ENCODE measurements around the gene MTX1.
"Not testable (repeated sequence)": the region's sequence is repeated elsewhere in the genome, so short reads cannot be mapped to it uniquely, and the experiment has no call there.

The MTX1 gene

DNA sequence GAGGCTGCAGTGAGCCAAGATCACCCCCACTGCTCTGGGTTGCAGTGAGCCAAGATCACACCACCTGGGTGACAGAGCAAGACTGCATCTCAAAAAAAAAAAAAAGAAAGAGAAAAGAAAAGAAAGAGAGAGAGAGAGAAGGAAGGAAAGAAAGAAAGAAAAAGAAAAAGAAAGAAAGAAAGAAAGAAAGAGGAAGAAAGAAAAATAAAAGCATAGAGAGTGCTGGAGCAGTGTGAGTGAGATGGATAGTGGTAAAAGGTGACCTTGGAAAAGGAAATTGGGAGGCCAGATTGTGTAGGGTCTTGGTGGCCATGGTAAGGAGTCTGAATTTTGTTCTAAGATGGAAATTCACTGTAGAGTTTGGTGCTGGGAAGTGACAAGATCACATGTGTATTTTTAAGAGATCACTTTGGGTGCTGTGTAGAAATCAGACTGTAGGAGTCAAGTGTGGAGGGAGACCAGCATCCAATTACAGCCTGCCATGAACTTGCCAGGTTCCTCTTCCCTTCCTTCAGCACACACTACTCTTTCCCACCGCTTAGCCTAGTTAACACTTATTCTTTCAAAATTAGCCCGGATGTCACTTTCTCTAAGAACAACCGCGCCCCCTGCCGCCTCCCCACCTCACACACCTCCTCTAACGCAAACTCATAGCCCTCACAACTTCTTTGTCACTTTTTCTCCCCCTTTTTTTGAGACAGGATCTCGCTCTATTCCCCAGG, 17.9 kb downstream of the MTX1 start:
- TF ChIP-seq, protein P1, sequence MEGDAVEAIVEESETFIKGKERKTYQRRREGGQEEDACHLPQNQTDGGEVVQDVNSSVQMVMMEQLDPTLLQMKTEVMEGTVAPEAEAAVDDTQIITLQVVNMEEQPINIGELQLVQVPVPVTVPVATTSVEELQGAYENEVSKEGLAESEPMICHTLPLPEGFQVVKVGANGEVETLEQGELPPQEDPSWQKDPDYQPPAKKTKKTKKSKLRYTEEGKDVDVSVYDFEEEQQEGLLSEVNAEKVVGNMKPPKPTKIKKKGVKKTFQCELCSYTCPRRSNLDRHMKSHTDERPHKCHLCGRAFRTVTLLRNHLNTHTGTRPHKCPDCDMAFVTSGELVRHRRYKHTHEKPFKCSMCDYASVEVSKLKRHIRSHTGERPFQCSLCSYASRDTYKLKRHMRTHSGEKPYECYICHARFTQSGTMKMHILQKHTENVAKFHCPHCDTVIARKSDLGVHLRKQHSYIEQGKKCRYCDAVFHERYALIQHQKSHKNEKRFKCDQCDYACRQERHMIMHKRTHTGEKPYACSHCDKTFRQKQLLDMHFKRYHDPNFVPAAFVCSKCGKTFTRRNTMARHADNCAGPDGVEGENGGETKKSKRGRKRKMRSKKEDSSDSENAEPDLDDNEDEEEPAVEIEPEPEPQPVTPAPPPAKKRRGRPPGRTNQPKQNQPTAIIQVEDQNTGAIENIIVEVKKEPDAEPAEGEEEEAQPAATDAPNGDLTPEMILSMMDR (IDR thresholded peaks at IDR 0.05; ENCODE audit: extremely low read depth, missing control alignments) = peak; percentile 43
- peak; percentile 72 for DNase-seq (ENCODE audit: low spot score)

DNA sequence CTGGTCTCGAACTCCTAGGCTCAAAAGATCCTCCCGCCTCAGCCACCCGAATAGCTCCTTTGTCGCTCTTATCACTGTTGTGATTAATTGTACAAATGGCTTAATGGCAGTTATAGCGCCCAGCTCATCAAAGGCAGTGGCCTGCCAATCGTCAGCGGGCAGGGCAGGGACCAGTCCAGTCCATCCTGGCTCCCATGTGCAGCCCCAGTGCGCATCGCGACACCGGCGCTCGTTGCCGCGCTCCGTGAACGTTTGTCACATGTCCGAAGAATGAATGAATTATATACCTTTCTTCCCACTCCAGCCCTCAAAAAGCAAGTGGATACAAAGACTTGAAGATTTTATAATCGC, 18.4 kb downstream of the MTX1 start:
- DNase-seq (ENCODE audit: low spot score) = peak; percentile 41
- TF ChIP-seq, protein P1 (IDR thresholded peaks at IDR 0.05; ENCODE audit: extremely low read depth, missing control alignments) = no peak

DNA sequence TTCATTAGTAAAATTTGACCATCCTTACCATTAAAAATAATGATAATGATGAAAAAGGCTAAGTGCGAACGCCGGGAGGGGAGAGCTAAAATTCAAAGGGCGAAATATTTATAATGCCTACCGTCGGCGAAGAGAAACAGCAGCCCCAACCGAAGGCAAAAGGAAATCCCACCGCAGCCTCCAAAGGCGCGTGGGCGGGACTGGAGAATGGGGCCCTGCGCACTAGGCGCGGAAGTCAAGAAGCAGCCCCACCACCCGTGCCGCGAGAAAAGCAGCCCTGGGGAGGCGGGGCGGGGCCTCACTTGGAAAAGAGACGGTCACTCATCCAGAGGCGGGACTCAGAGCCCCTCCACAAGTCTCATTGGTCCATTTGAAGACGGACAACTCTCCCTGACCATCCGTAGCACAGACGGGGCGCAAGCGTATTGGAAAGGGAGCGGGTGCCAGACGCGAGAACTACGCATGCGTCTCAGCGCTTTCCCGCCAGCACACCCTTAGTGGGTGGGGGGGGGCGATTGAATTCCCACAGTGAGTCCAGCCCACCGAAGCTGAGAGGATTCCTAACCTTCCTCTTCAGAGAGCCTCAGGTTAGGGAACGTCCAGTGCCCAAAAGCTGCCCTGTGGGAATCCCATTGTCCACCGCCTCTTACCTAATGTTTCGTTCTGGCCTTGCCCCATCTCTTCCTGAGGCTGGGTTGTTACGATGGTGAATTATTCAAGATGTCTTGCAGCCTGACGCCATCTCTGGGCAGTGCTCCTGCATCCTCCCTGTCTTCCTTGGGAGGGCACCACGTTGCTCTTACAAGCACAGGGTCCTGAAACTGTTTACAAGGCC, 19.0 kb downstream of the MTX1 start:
- TF ChIP-seq, protein P1 (IDR thresholded peaks at IDR 0.05; ENCODE audit: extremely low read depth, missing control alignments) = no peak
- DNase-seq (ENCODE audit: low spot score) = peak; percentile 97

DNA sequence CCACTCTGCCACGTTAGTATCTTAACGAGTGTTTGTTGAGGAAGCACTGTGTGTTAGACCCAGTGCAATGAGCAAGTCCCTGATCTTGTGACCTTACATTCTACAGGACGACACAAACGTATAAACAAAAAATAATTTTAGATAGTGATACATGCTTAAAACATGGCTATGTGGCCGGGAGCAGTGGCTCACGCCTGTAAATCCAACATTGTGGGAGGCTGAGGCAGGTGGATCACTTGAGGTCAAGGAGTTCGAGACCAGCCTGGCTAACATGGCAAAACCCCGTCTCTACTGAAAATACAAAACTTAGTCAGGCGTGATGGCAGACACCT, 19.6 kb downstream of the MTX1 start:
- TF ChIP-seq, protein P1 (IDR thresholded peaks at IDR 0.05; ENCODE audit: extremely low read depth, missing control alignments) = no peak
- DNase-seq (ENCODE audit: low spot score) = no peak

DNA sequence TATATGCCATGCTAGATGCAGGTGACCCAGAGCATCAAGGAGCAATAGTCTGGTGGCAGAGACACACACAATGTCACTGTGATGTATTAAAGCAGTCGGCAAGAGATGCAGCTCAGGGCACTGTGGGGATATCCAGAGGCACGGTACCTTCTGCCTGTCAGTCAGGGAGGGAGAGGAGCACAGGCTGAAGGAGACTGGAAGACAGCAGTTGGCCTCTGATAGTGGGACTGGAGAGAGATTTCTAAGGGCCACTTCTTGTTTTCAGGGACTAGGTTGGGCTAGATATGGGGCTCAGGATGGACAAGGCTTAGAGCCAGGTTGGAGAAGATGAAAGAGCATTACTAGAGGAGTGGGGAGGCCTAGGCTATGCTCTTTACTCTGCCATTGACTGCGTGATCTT, 22.8 kb downstream of the MTX1 start:
- DNase-seq (ENCODE audit: low spot score) = not testable (repeated sequence)

DNA sequence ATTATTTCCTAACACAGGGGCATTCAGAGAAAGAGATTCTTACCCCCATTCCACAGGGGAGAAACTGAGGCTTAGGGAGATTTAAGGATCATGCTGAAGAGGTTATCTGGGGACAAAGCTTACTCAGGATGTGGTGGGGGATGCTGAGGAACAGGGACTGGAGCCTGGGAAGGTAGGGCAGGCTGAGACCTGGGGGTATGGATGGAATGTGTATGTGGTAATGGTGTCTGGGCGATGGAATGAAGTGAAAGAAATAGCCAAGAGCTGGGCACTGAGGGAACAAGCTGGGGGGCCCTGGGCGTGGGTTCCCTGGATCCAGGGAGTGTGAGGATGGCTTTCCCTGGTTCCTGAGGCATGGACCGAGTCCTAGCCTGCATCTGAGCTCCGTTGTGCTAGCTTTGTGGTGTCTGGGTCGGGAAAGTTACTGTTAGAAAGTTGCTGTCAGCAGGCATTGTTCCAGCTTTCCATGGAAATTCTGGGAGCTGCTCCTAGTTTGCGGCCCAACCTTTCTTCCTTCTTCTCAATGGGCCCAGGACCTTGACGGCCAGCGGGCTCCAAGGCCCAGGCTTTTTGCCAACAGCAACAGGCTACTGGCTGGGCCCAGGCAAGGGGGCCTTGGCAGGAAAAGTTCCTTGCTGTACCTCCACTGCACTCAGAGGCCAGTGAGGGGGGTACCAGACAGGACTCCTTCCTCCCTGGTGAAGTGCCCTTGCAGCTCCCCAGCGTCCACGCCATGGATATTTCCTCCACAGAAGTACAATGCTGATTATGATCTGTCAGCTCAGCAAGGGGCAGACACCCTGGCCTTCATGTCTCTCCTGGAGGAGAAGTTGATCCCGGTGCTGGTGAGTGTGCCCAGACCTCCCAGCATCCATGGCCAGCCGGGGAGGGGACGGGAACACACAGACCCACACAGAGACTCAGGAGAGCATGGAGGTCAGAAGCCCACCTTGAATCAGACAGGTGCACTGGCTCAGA, 23.8 kb downstream of the MTX1 start:
- not testable (repeated sequence) for DNase-seq (ENCODE audit: low spot score)

DNA sequence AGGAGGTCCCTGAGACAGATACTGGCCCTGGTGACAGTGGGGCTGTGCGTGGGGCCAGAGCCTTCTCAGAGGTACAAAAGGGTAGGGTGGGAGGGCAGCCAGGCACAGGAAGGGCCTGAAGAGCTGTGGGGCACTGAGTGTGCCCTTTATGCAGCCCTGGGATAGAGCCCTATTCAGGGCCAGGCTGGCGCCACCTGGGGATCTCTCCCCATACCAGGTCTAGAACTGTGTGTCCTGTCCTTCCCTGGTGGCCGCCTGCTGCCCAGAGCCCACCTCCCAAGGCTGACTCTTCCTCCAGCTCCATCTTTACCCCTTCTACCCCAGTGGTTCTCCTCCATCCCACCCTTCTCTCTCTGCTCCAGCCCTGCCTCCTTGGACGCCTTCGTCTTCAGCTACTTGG, 25.0 kb downstream of the MTX1 start:
- DNase-seq (ENCODE audit: low spot score) = not testable (repeated sequence)

DNA sequence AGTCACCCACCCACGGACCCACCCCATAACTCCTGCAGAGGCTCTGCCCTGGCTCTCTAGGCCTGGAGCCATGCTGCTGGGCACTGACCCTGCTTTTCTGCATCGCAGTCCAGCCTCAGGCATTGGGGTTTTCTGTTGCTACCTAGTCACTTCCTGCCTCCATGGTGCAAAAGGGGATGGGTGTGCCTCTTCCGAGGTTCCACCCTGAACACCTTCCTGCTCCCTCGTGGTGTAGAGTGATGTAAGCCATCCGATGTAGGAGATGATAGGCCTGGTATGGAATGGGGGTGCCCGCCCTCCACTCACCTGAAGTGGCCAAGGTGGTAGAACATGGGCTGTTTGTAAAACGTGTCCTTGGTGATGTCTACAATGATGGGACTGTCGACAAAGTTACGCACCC, 26.9 kb downstream of the MTX1 start:
- not testable (repeated sequence) for DNase-seq (ENCODE audit: low spot score)

DNA sequence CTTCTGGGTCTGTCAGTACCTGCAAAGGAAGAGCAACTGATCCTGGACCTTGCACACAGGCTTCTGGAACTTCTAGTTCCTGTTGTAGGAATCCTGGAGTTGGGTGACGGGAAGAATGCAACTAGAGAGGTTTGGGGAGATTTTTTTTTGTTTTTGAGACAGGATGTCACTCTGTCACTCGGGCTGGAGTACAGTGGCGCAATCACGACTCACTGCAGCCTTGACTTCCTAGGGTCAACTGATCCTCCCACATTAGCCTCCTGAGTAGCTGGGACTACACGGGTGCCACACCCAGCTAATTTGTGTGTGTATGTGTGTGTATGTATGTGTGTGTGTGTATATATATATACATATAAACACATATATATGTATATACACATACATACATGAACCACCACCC, 28.0 kb downstream of the MTX1 start:
- DNase-seq (ENCODE audit: low spot score) = no peak
- TF ChIP-seq, protein P1 (IDR thresholded peaks at IDR 0.05; ENCODE audit: extremely low read depth, missing control alignments) = no peak

All from GM20000 (cell line).